GM11168 (cell line): Measurements from ENCODE around the gene STRIP2.
"Not testable (repeated sequence)": the region's sequence is repeated elsewhere in the genome, so short reads cannot be mapped to it uniquely, and the experiment has no call there.

Experiments
- in situ Hi-C: fragments of 300-500 bp; cut with MboI; formaldehyde crosslinking; loops from one replicate; pipeline ENCODE4 v1.12.0; 2022; ENCODE audit warnings: low sequenced_read_pairs; ENCODE audit not compliant: unreplicated experiment

STRIP2 gene

GRCh38 chr7:129433847-129434674, at the start of gene STRIP2:
TSS of gene STRIP2 (plus strand) at chr7:129434432. CDS start at chr7:129434473, 41 bp downstream.
- in situ Hi-C loops, result no loop called here

- in situ Hi-C loops, result no loop called here
Observed at GRCh38 chr7:129385116-129385515, 49.1 kb upstream of the STRIP2 start.

- in situ Hi-C loops, result no loop called here
Observed at GRCh38 chr7:129385598-129385997, 48.6 kb upstream of the STRIP2 start.

- in situ Hi-C loops, result no loop called here
Observed at GRCh38 chr7:129386506-129386905, 47.7 kb upstream of the STRIP2 start.

- in situ Hi-C loops, result no loop called here
Observed at GRCh38 chr7:129387537-129387936, 46.7 kb upstream of the STRIP2 start.

- in situ Hi-C loops, result no loop called here
Observed at GRCh38 chr7:129388333-129389098, 45.7 kb upstream of the STRIP2 start.

GRCh38 chr7:129389829-129390228, 44.4 kb upstream of the STRIP2 start:
- in situ Hi-C loops, result no loop called here

GRCh38 chr7:129390314-129390713, 43.9 kb upstream of the STRIP2 start:
- in situ Hi-C loops, result no loop called here

GRCh38 chr7:129391546-129392171, 42.6 kb upstream of the STRIP2 start:
- in situ Hi-C loops, result no loop called here

GRCh38 chr7:129393255-129393654, 41.0 kb upstream of the STRIP2 start:
- in situ Hi-C loops, result no loop called here

GRCh38 chr7:129394101-129394500, 40.1 kb upstream of the STRIP2 start:
- in situ Hi-C loops, result no loop called here

GRCh38 chr7:129394982-129395914, 39.0 kb upstream of the STRIP2 start:
- in situ Hi-C loops, result no loop called here

- in situ Hi-C loops, result no loop called here
Observed at GRCh38 chr7:129401228-129401966, 32.8 kb upstream of the STRIP2 start.

GRCh38 chr7:129401967-129402860, 32.0 kb upstream of the STRIP2 start:
- in situ Hi-C loops, result no loop called here

GRCh38 chr7:129405527-129405926, 28.7 kb upstream of the STRIP2 start:
- in situ Hi-C loops, result no loop called here

- in situ Hi-C loops, result not testable (repeated sequence)
Observed at GRCh38 chr7:129410238-129410637, 24.0 kb upstream of the STRIP2 start.

GRCh38 chr7:129412501-129412900, 21.7 kb upstream of the STRIP2 start:
- in situ Hi-C loops, result no loop called here

GRCh38 chr7:129417073-129417472, 17.2 kb upstream of the STRIP2 start:
- in situ Hi-C loops, result no loop called here
